Measurements from ENCODE around the gene PEF1.
"Not testable (repeated sequence)": the region's sequence is repeated elsewhere in the genome, so short reads cannot be mapped to it uniquely, and the experiment has no call there.

PEF1 gene

GRCh38 chr1:31602081-31602480, 42.6 kb downstream of the PEF1 start:
- no peak for DNase-seq

GRCh38 chr1:31600641-31601040, 44.0 kb downstream of the PEF1 start:
- DNase-seq = no peak

GRCh38 chr1:31598980-31599379, 45.7 kb downstream of the PEF1 start:
- no peak for DNase-seq

GRCh38 chr1:31596737-31597097, 48.0 kb downstream of the PEF1 start:
- no peak for DNase-seq

GRCh38 chr1:31595836-31596736, 48.6 kb downstream of the PEF1 start:
- no peak for DNase-seq

GRCh38 chr1:31593770-31594632, 50.7 kb downstream of the PEF1 start:
- DNase-seq = no peak

GRCh38 chr1:31593136-31593665, 51.5 kb downstream of the PEF1 start:
- DNase-seq = no peak

- no peak for DNase-seq
These were observed 52.5 kb downstream of the PEF1 start for GRCh38 chr1:31592132-31592531.

- DNase-seq = no peak
These were observed 53.1 kb downstream of the PEF1 start for GRCh38 chr1:31591425-31592093.

GRCh38 chr1:31588751-31589515, 55.7 kb downstream of the PEF1 start:
- DNase-seq = no peak

GRCh38 chr1:31587720-31588423, 56.8 kb downstream of the PEF1 start:
- no peak for DNase-seq

- not testable (repeated sequence) for DNase-seq
These were observed 57.4 kb downstream of the PEF1 start for GRCh38 chr1:31587328-31587699.

GRCh38 chr1:31586376-31587327, 58.0 kb downstream of the PEF1 start:
- no peak for DNase-seq

GRCh38 chr1:31585736-31586365, 58.8 kb downstream of the PEF1 start:
- DNase-seq = no peak

GRCh38 chr1:31584869-31585735, 59.6 kb downstream of the PEF1 start:
- DNase-seq = no peak

GRCh38 chr1:31583995-31584868, 60.4 kb downstream of the PEF1 start:
- no peak for DNase-seq

- DNase-seq = no peak
These were observed 61.3 kb downstream of the PEF1 start for GRCh38 chr1:31583082-31583994.

Measured in NCI-H1417 treated with DMSO at 0.1 percent for 48 hours (cell line).